Large intestine (tissue), 3 donors: ENCODE measurements around the gene TSKU. TPM values are rescaled to one million over a fixed set of nuclear protein-coding genes. Genes with fewer than 3 reads are reported as not detected.

Experiments used
- DNase-seq, 2 donors: peaks; one replicate each; pipeline versions ENCODE4 v3.0.0 to v3.0.0-alpha.2; 2013
- H3K27ac ChIP-seq: one replicate; pipeline ENCODE4 v1.5.1; 2013; ENCODE audit warnings: low read length
- H3K27me3 ChIP-seq: 2 replicates; pipeline ENCODE4 v1.6.1; 2013; ENCODE audit warnings: low read length; ENCODE audit not compliant: control insufficient read depth, insufficient read depth
- H3K36me3 ChIP-seq: 2 replicates; pipeline ENCODE4 v1.6.1; 2013; ENCODE audit warnings: low read length; ENCODE audit not compliant: control insufficient read depth, insufficient read depth
- H3K4me1 ChIP-seq: one replicate; pipeline ENCODE4 v1.6.1; 2013; ENCODE audit warnings: low read length; ENCODE audit not compliant: control insufficient read depth, insufficient read depth
- H3K4me3 ChIP-seq: one replicate; pipeline ENCODE4 v1.5.1; 2013; ENCODE audit warnings: low read length
- H3K9me3 ChIP-seq: one replicate; pipeline ENCODE4 v1.6.1; 2013; ENCODE audit warnings: mild to moderate bottlenecking, low read depth, low read length, moderate library complexity; ENCODE audit not compliant: control insufficient read depth
- WGBS: methylation state at CpG from one replicate; pipeline ENCODE4 v1.1.5; 2013; ENCODE audit warnings: low lambda C conversion rate; ENCODE audit not compliant: insufficient coverage; 5-methylcytosine and 5-hydroxymethylcytosine counted together
- polyA plus RNA-seq: library from polyadenylated mRNA; unstranded; fragments of 120-200 nt; gene quantifications from one replicate; pipeline ENCODE4 v1.2.1, GENCODE V29; 2013

The TSKU gene
- polyA plus RNA-seq, 1 donor: 26.6 TPM

DNA sequence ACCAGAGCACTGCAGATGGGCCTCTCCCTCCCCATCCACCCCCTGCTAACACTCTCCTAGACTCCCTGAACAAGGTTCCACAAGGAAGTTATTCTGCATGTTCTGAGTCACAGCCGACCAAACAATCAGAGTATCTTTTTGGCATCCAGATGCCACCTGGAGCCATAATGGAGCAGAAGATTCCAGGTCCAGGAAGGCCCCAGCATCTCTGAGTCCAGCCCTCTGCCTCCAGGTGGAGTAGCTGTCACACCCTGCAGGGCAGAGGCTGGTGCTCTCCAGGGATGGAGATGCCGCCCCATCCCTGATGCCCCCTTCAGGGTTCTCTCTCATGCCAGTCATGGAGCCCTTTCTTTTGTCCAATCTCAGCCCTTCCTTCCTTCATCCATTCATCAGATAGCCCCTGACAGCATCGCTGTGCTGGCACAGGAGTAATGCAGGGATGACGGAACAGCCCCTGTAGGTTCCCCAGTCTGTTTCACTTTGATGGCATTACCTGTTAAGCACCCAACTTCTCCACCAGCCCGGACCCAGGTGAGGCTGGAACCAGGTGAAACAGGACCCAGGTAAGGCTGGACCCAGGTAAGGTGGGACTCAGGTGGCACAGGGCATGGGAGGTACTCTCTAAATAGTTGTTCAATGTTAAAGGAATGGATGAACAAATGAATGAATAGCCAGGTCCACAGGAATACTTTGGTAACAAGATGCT is 20.1 kb upstream of the TSKU start:
- no peak overlapping the region for H3K4me3 ChIP-seq
- H3K27ac ChIP-seq: no peak overlapping the region
- H3K27me3 ChIP-seq: no peaks in the 10 kb centered on the region
- H3K4me1 ChIP-seq: peaks cover 28% of the 10 kb centered on the region
- WGBS: no CpG with 5 or more reads among the region's 5 CpGs
- no peaks in the 10 kb centered on the region for H3K36me3 ChIP-seq
- no peak for DNase-seq
- no peaks in the 10 kb centered on the region for H3K9me3 ChIP-seq

DNA sequence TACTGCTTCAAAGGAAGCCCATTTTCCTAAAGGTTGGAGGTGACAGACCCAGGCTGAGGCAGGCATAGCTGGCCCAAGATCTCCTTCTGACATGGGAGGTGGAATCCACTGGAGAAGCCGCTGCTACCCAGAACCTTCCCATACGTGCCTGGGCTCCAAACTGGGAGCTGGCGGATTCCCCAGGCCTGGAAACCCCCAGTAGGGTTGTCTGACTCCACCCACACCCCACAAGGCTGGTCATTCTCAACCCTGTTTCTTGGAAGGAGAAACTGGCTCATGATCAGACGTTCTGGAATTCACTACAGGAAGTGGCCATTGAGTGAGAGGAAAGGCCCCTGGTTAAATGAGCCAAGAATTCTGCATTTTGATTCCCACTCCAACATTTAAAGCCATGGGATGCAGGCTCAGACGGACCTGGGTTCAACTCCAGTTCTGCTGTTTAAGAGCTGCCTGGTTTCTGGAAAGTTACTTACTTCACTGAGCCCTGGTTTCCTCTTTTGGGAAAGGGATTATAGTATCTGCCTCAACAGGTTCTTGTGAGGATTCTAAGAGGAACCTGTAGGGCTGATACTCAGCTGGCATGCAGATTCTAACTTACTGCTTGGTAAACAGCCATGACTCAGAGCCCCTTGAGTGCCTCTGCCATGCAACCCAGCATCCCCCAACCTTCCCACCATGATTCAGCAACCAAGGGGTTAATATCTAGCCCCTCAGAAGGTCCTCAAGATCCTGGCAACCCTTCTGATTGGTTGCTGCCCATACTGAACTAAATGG is 19.4 kb upstream of the TSKU start:
- Histone ChIP-seq H3K27ac (no peak overlapping the region), H3K36me3 (no peaks in the 10 kb centered on the region)
- WGBS: no CpG with 5 or more reads among the region's 5 CpGs

DNA sequence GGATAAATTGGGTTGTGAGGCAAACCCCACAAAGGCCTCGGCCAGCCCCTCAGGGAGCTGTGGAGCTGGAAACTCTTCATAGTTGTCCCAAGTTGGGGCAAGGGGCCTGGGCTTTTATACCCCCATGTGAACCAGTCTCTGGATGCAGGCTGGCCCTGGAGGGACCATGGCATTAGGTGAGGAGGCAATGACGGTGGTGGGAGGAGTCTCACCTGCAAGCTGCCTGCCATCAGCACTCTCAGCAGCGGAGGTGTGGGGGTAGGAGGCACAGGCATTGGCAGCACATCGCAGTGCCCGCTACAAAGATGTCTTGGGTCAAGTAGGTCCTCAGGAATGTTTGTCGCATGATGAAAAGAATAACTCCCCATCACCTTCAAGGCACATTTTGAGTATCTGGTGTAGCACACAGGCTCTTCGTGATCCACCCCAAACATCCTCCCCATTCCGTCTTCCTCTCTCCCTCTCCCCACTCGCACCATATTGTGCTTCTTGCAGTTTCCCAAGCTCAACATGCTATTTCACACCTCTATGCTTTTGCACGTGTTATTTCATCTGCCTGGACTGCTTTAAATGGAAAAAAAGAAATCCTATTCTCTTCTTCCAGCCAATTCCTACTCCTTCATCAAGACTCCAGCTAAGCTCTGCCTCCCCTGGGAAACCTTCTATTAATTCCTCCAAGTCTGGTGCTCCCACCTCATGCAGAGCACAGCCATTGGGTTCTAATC is 18.1 kb upstream of the TSKU start:
- Histone ChIP-seq H3K4me1 (peaks cover 46% of the 10 kb centered on the region), H3K27me3 (no peaks in the 10 kb centered on the region), H3K4me3 (no peak overlapping the region), H3K36me3 (no peaks in the 10 kb centered on the region), H3K9me3 (no peaks in the 10 kb centered on the region), H3K27ac (no peak overlapping the region)
- 83% methylated on average over 2 of the region's 10 CpGs for WGBS
- DNase-seq: no peak

More for the DNA sequence above, 19.4 kb upstream of the TSKU start:
- Histone ChIP-seq H3K4me1 (peaks cover 36% of the 10 kb centered on the region), H3K9me3 (no peaks in the 10 kb centered on the region), H3K27me3 (no peaks in the 10 kb centered on the region), H3K4me3 (no peak overlapping the region)
- DNase-seq: no peak

DNA sequence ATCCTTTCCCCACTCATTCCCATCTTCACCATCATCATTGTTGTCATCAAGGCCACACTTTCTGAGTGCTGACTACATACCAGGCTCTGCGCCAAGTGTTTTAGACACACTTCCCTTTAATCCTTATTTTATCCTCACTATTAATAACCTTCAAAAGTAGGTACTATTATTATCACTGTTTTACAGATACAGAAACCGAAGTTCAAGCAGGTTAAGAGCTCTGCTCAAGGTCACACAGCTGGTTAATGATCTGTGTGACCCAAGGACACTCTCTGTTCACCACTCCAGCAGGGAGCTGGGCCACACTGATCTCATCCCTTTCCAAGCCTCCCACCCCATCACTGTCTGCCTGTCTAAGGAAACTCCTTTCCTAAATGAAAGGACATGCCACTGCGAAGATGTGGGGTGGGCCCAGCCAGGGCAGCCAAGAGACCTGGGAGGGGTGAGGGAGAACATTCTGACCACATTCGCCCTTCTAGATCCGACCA is 17.2 kb upstream of the TSKU start:
- Histone ChIP-seq H3K27ac (no peak overlapping the region), H3K36me3 (no peaks in the 10 kb centered on the region), H3K4me1 (peaks cover 54% of the 10 kb centered on the region), H3K27me3 (no peaks in the 10 kb centered on the region), H3K4me3 (no peak overlapping the region), H3K9me3 (no peaks in the 10 kb centered on the region)
- WGBS: 83% methylated on average over 1 of the region's 5 CpGs
- no peak for DNase-seq

DNA sequence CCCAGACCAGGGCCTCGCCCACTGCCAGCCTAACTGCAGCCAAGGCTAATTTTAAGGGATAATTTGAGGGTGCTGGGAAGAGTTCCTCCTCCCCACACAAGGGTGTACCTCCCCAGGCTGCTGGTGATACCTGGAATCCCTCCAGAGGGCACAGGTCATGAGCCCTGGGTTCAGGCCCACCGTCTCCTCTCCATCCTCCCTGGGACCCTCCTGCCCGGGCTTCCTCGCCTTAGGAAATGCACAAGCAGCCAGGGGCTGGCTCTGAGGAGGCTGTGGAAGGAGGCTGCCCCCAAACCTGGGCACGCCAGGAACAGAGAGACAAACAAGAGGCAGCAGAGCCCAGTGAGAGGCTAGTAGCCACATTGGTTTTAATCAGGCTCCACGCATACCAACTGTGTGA is 16.6 kb upstream of the TSKU start:
- no peaks in the 10 kb centered on the region for H3K9me3 ChIP-seq
- 60% methylated on average over 2 of the region's 6 CpGs for WGBS
- no peaks in the 10 kb centered on the region for H3K36me3 ChIP-seq
- peaks cover 61% of the 10 kb centered on the region for H3K4me1 ChIP-seq
- no peak overlapping the region for H3K4me3 ChIP-seq
- DNase-seq: no peak
- H3K27me3 ChIP-seq: no peaks in the 10 kb centered on the region
- H3K27ac ChIP-seq: no peak overlapping the region

DNA sequence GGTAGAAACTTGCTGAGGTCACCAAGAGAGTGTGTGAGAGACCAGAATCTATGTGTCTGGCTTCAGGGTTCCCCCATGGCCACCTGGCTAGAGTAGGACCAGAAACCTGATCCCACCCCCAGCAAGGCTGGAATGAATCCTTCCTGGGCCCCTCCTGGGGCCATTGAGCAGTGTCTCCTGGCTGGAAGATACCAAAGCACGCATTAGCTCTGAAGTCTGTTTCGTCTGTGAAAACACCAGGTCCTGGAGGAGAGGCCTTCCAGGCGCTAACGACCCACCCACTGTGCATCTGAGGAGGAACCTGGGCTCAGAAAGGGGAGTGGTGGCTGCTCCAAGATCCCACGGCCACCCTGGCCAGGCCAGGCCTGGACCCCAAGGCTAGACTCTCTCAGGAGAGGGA is 15.5 kb upstream of the TSKU start:
- DNase-seq: peak in 1 of 2 donors; percentile 45
- Histone ChIP-seq H3K36me3 (no peaks in the 10 kb centered on the region), H3K4me1 (peaks cover 71% of the 10 kb centered on the region), H3K4me3 (no peak overlapping the region), H3K27me3 (no peaks in the 10 kb centered on the region), H3K9me3 (no peaks in the 10 kb centered on the region), H3K27ac (peak overlapping the region; percentile 84)
- WGBS: no CpG with 5 or more reads among the region's 5 CpGs

DNA sequence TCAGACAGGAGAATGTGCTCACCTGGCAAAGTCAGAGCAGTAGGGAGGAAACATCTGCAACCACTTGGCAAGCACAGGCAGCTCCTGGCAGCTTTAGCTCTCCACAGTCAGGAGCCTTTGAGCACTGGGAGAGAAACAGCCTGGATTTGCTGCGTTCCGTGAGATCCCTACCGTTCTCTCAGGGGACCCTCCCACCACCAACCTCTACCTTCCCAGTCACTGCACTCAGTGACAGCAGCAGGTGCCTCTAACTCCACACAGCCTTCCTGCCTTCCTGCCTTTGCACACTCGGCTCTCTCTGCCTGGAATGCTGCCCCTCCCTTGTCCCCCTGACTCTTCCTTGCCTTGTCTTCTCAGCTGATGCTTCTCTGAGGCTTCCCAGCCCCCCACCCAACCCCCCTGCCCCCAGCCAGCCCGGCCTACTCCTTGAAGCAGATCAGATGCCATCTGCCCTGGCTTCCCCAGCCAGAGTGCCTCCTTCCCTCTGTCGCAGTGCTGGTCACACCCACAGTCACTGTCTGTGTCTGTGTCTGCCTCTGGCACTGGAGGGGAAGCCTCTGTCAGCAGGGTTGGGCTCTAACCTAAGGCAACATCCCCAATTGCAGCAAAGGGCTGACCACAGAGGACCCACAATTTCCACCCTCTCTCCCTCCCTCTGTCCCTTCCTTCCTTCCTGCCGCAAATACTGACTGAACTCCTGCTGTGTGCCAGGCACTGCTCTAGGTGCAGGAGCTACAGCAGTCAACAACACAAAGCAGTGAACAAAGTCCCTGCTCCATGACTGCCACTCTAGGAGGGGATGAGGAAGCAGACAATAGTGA is 14.9 kb upstream of the TSKU start:
- Histone ChIP-seq H3K4me1 (peaks cover 77% of the 10 kb centered on the region), H3K36me3 (no peaks in the 10 kb centered on the region), H3K9me3 (no peaks in the 10 kb centered on the region), H3K4me3 (no peak overlapping the region), H3K27ac (peak overlapping the region; percentile 84), H3K27me3 (no peaks in the 10 kb centered on the region)
- peak in 1 of 2 donors; percentile 62 for DNase-seq
- no CpG with 5 or more reads among the region's 7 CpGs for WGBS

DNA sequence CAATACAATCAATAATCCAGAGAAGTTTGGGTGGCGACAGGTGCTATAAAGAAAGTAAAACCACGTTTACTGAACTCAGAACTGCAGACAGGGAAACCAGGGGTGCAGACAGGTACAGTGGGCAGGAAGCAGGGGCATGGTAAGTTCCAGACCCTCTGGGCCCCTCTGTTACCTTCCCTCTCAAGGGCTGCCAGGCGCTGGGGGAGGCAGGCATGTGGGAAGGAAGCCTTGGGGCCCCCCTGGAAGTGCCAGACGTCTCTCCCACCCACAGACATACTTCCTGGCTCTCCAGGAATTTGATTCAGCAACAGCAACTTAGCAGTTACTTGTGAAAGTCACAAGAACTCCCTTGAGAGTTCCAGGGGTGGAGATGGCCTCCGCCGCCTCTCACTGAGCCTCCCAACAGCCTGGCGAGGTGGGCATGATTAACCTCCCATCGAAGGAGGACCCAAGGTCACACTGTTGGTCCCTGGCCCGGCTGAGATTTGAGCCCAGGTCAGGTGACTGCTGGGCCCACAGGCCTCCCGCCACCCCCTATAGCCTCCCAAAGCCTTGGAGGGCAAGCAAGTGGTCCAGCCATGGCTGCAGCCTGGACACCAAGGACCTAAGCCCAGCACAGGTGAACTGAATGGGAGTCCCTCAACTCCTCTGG is 14.1 kb upstream of the TSKU start:
- peaks cover 77% of the 10 kb centered on the region for H3K4me1 ChIP-seq
- H3K27ac ChIP-seq: peak overlapping the region; percentile 84
- DNase-seq: peak in 1 of 2 donors; percentile 84
- H3K9me3 ChIP-seq: no peaks in the 10 kb centered on the region
- H3K36me3 ChIP-seq: no peaks in the 10 kb centered on the region
- no peaks in the 10 kb centered on the region for H3K27me3 ChIP-seq
- H3K4me3 ChIP-seq: no peak overlapping the region
- WGBS: 20% methylated on average over 1 of the region's 10 CpGs

DNA sequence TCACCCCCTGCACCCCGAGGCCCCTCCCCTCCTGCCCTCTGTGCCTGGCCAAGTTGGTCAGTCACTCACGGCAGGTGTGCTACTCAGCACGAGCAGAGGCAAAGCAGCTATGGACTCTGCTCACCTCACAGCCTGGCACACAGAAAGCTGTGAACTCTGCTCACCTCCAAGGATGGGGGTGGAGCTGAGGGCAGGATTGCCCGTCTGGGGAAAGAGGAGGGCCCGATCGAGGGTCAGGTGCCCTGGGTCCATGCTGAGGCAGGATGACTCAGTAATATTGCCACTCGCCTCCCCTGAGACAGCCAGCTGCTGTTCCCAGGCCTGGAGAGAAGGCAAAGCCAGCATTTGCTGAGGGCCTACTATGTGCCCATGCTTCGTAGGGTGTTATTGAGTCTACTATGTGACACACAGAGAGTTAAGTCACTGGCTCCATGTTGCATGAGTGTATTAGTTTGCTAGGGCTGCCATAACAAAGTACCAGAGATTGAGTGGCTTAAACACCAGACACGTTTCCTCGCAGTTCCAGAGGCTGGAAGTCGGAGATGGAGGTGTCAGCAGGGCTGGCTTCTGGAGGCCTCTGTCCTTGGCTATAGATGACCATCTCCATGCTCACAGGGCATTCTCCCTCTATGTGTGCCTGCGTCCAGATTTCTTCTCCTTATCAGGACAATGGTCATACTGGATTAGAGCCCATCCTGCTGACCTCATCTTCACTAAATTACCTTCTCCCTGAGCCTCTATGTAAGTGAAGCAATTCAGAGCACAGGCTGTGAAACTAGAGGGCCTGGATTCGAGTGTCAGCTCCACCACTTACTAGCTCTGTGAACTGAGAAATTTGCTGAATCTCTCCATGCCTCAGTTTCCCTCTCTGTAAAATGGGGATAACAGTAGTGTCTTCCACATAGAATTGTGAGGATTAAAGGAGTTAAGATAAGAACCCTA is 13.2 kb upstream of the TSKU start:
- peak overlapping the region; percentile 84 for H3K27ac ChIP-seq
- no peaks in the 10 kb centered on the region for H3K36me3 ChIP-seq
- WGBS: no CpG with 5 or more reads among the region's 13 CpGs
- no peaks in the 10 kb centered on the region for H3K9me3 ChIP-seq
- peak; percentile 98 to 99 for DNase-seq
- no peak overlapping the region for H3K4me3 ChIP-seq
- H3K4me1 ChIP-seq: peaks cover 77% of the 10 kb centered on the region
- H3K27me3 ChIP-seq: no peaks in the 10 kb centered on the region
